HG02623 (cell line): Measurements from ENCODE around the gene TBC1D2B.

Experiments
- ATAC-seq: cut with Tn5 transposase; IDR thresholded peaks from one replicate; pipeline ENCODE4 v1.9.1; 2021; ENCODE audit warnings: moderate library complexity; ENCODE audit not compliant: unreplicated experiment

Gene TBC1D2B

GRCh38 chr15:78057803-78058202 is 19.7 kb downstream of the TBC1D2B start:
- no peak for ATAC-seq

GRCh38 chr15:78056714-78057269 is 20.7 kb downstream of the TBC1D2B start:
- no peak for ATAC-seq

- ATAC-seq, result no peak
Measured at GRCh38 chr15:78055919-78056713, 21.4 kb downstream of the TBC1D2B start.

- no peak for ATAC-seq
Measured at GRCh38 chr15:78054966-78055365, 22.5 kb downstream of the TBC1D2B start.

GRCh38 chr15:78054518-78054917 is 23.0 kb downstream of the TBC1D2B start:
- no peak for ATAC-seq

- ATAC-seq, result no peak
Measured at GRCh38 chr15:78052545-78052944, 25.0 kb downstream of the TBC1D2B start.

GRCh38 chr15:78052001-78052401 is 25.5 kb downstream of the TBC1D2B start:
- no peak for ATAC-seq

- no peak for ATAC-seq
Measured at GRCh38 chr15:78051596-78051995, 25.9 kb downstream of the TBC1D2B start.

GRCh38 chr15:78050826-78051225 is 26.7 kb downstream of the TBC1D2B start:
- no peak for ATAC-seq

GRCh38 chr15:78050441-78050809 is 27.1 kb downstream of the TBC1D2B start:
- ATAC-seq, result peak; percentile 5

GRCh38 chr15:78049691-78050440 is 27.6 kb downstream of the TBC1D2B start:
- peak; percentile 77 for ATAC-seq

GRCh38 chr15:78048628-78048920 is 28.9 kb downstream of the TBC1D2B start:
- no peak for ATAC-seq

- no peak for ATAC-seq
Measured at GRCh38 chr15:78047761-78048627, 29.5 kb downstream of the TBC1D2B start.

GRCh38 chr15:78046796-78047341 is 30.6 kb downstream of the TBC1D2B start:
- ATAC-seq, result no peak

- no peak for ATAC-seq
Measured at GRCh38 chr15:78045189-78045588, 32.3 kb downstream of the TBC1D2B start.

GRCh38 chr15:78044407-78045155 is 32.9 kb downstream of the TBC1D2B start:
- no peak for ATAC-seq

GRCh38 chr15:78041946-78042345 is 35.6 kb downstream of the TBC1D2B start:
- ATAC-seq, result no peak

GRCh38 chr15:78040653-78041244 is 36.8 kb downstream of the TBC1D2B start:
- ATAC-seq, result no peak

GRCh38 chr15:78038585-78039247 is 38.8 kb downstream of the TBC1D2B start:
- ATAC-seq, result no peak
